ENCODE results near the gene CLEC11A.
"Not testable (repeated sequence)": the region's sequence is repeated elsewhere in the genome, so short reads cannot be mapped to it uniquely, and the experiment has no call there.

CLEC11A gene

DNA sequence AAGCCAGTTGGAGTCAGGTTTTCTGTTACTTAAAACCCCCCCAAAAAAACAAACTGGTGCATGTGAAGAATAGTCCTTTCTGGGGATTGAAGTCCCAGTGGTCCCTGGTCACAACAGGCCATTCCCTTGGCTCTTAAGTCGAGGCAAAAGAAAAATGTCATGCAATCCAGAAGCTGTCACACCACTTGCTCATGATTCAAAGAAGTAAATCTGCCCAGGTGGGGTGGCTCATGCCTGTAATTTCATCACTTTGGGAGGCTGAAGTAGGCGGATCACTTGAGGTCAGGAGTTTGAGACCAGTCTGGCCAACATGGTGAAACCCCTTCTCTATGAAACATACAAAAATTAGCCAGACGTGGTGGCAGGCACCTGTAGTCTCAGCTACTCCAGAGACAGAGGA is 38.3 kb downstream of the CLEC11A start:
- not testable (repeated sequence) for DNase-seq

DNA sequence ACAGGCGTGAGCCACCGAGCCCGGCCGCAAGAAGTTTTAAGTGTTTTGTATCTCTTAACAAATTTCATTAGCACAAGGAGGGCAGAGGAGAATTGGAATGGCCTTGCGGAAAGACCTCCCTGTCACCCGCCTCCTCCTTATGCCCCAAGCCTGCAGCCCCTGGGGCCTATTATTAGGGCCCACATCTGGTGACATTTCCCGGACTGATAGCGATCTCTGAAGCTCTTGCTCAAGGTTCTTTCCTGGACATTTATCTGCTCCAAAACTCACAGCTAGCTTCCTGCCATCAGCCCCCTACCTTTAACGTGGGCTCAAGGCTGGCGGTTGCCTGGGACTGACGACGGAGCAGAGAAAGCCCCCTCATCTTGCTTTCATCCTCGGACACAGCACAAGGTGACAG is 40.4 kb downstream of the CLEC11A start:
- not testable (repeated sequence) for DNase-seq

- DNase-seq: no peak
Observed at GRCh38 chr19:50764409-50764808, 41.2 kb downstream of the CLEC11A start.

DNA sequence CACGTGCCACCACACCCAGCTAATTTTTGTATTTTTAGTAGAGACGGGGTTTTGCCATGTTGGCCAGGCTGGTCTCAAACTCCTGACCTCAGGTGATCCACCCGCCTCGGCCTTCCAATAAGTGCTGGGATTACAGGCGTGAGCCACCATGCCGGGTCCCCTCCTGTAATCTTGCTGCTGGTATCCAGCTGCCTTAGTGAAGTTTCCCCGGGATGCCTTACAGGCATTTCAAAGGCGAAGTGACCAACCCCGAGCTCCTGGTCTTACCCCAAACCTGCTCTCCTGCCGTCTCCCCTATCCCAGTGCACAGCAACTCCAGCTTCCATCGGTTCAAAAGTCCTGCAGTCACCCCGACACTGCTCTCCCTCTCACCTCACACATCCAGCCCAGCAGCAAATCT is 43.6 kb downstream of the CLEC11A start:
- not testable (repeated sequence) for DNase-seq

DNA sequence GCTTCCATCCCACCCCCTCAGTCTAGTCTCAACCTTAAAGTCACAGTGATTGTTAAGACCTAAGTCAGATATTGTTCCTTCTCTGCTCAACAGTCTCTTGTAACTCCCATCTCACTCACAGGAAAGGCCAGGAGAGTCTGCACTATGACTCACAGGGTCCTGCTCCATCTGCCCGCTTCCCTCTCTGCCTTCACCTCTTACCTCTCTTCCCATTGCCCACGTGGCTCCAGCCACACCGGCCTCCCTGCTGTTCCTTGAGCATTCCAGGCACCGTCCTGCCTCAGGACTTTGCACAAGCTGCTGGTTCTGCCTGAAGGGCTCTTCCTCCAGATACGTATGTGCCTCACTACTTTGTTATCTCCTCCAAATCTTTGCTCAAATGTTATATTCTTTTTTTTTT is 44.1 kb downstream of the CLEC11A start:
- not testable (repeated sequence) for DNase-seq

GRCh38 chr19:50768277-50768676 is 45.1 kb downstream of the CLEC11A start:
- no peak for DNase-seq

- DNase-seq: not testable (repeated sequence)
Observed at GRCh38 chr19:50770164-50770563, 47.0 kb downstream of the CLEC11A start, which contains the start of gene GPR32. Gene GPR32, plus strand, starts transcription at chr19:50770464. Its CDS starts 137 bp downstream, at chr19:50770601.

DNA sequence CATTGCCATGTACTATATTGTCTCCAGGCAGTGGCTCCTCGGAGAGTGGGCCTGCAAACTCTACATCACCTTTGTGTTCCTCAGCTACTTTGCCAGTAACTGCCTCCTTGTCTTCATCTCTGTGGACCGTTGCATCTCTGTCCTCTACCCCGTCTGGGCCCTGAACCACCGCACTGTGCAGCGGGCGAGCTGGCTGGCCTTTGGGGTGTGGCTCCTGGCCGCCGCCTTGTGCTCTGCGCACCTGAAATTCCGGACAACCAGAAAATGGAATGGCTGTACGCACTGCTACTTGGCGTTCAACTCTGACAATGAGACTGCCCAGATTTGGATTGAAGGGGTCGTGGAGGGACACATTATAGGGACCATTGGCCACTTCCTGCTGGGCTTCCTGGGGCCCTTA is 47.7 kb downstream of the CLEC11A start:
- DNase-seq: no peak

DNA sequence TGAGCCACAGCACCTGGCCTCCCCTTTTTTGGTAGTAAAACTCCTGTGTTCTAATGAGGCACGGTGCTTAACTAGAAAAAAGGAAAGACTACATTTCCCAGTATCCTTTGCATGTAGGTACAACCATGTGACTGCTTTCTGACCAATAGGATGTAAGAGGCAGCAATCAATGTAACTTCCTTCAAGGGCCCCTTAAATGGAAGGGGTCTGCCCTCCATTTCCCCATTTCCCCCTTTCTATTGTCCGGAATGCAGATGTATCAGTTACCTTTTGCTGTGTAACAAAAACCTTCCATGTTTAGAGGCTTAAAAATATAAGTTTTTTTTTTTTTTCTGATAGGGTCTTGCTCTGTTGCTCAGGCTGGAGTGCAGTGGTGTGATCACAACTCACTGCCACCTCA is 49.3 kb downstream of the CLEC11A start:
- DNase-seq: no peak

- DNase-seq: not testable (repeated sequence)
Observed at GRCh38 chr19:50772912-50773311, 49.7 kb downstream of the CLEC11A start.

DNA sequence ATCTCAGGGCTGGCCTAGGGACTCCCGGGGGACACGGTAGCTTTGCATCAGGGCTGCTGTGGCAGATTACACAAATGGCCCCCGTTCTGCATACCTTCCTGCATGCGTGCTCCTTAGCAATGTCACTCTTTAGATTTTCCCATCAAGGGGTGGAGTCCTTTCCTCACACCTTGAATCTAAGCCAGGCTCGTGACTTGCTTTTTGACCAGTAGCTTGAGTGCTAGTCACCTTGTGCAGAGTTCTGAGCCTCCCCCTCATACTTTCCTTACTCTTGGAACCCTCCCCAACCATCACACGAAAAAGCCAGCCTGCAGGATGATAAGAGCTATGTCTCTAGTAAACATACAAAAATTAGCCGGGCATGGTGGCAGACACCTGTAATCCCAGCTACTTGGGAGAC is 50.3 kb downstream of the CLEC11A start:
- DNase-seq: not testable (repeated sequence)

Data from RPMI8226 (cell line).